Measurements from ENCODE around the gene DYDC2. TPM values are rescaled to one million over a fixed set of nuclear protein-coding genes. Genes with fewer than 3 reads are reported as not detected.

The DYDC2 gene
- total and polyA plus RNA-seq, 2 of the 4 experiments (the other 2 are of a cell fraction) = not detected

DNA sequence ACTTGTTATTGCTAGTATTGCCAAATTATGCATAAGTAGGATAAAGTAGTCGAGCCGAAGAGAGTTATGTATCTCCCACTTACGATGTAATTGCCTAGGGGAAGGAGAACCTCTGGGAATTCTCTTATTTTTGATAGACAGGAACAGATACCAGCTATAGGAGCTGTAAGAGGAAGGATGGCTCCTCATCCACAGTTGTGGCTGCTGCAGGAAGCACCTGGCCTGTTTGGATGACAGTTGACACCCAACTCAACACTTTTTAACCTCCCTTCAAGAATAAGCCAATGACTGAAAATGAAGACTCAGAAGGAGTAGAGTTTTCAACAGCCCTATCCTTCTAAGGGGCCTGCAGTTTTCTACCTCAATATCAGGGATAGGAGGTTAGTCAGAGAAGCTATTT lies 6.3 kb upstream of the DYDC2 start:
- ChIA-PET CTCF (no interaction called here), POLR2A (ENCODE audit: unreplicated experiment) (no interaction called here)
- H3K27me3 ChIP-seq (ENCODE audit: control insufficient read depth, insufficient read depth, low read length) = 0 out of 2 replicates have a peak, but pooled peaks cover 2% of the 10 kb centered on the region
- no peak overlapping the region for H4K5ac ChIP-seq (ENCODE audit: low read depth, low read length)
- H3K9ac ChIP-seq (ENCODE audit: low read depth, low read length) = no peak overlapping the region
- no peak overlapping the region for H2AFZ ChIP-seq (replicated peaks; ENCODE audit: low read length, poor library complexity)
- intact Hi-C loops (cut with micrococcal nuclease) (no loop called here), in situ Hi-C loops (cut with MboI; ENCODE audit: low sequenced_read_pairs) (no loop called here), dilution Hi-C loops (cut with HindIII; ENCODE audit: low sequenced_read_pairs, unreplicated experiment) (no loop called here)
- no peaks in the 10 kb centered on the region for H3K79me1 ChIP-seq (ENCODE audit: low read depth in 1 of 2, low read length in 2 of 2)
- H3K27ac ChIP-seq (ENCODE audit: insufficient read depth, low read length) = no peak overlapping the region
- H3K9me1 ChIP-seq (ENCODE audit: insufficient read depth, low read length) = no peaks in the 10 kb centered on the region
- H3K23ac ChIP-seq (ENCODE audit: low read depth, low read length) = no peak overlapping the region
- H3K9me3 ChIP-seq (ENCODE audit: control insufficient read depth, insufficient read depth, low read length) = no peaks in the 10 kb centered on the region
- TF ChIP-seq BHLHE40 (IDR thresholded peaks at IDR 0.05; ENCODE audit: low read depth, low read length) (no peak), RCOR1 (IDR thresholded peaks at IDR 0.05; ENCODE audit: insufficient replicate concordance, low read length) (no peak), FOS (IDR thresholded peaks at IDR 0.05; ENCODE audit: low read depth, low read length) (no peak), SMC3 (IDR thresholded peaks at IDR 0.05; ENCODE audit: low read depth, low read length) (no peak), RFX5 (IDR thresholded peaks at IDR 0.05; ENCODE audit: low read depth, low read length) (no peak)
- H3K4me1 ChIP-seq (ENCODE audit: control insufficient read depth, insufficient read depth, low read length) = no peaks in the 10 kb centered on the region
- WGBS, 2 experiments (ENCODE audit: extremely low coverage in 2 of 2, insufficient read length in 1 of 2) = no CpG with 5 or more reads among the region's 3 CpGs
- H3K56ac ChIP-seq (ENCODE audit: extremely low read depth, insufficient read depth, low read length) = no peak overlapping the region
- no peak overlapping the region for H4K8ac ChIP-seq (ENCODE audit: low read depth in 2 of 2, low read length in 2 of 2)
- H3K4ac ChIP-seq (ENCODE audit: low read depth, low read length) = no peak overlapping the region
- no TSS peak for BruUV-seq (replicated peaks)
- no peak overlapping the region for H2BK120ac ChIP-seq (ENCODE audit: low read depth, low read length)
- no peak for DNase-seq
- no peak overlapping the region for H4K91ac ChIP-seq (ENCODE audit: insufficient read depth, low read depth, low read length)
- no peak overlapping the region for H3K4me3 ChIP-seq (ENCODE audit: insufficient read depth, low read depth, low read length)
- H4K20me1 ChIP-seq (ENCODE audit: insufficient read depth, low read length) = no peaks in the 10 kb centered on the region
- no peak overlapping the region for H3K18ac ChIP-seq (ENCODE audit: low read depth, low read length)
- no peak overlapping the region for H2BK15ac ChIP-seq (ENCODE audit: low read depth, low read length)
- no peak overlapping the region for H3K4me2 ChIP-seq (ENCODE audit: low read depth, low read length)
- H3K36me3 ChIP-seq (ENCODE audit: control insufficient read depth, insufficient read depth, low read length) = no peaks in the 10 kb centered on the region
- H2AK5ac ChIP-seq (ENCODE audit: low read depth, low read length) = no peak overlapping the region
- no peak overlapping the region for H2BK5ac ChIP-seq (ENCODE audit: low read depth, low read length, poor library complexity, severe bottlenecking)
- no peak overlapping the region for H2BK20ac ChIP-seq (ENCODE audit: low read depth, low read length)
- ATAC-seq (ENCODE audit: low read depth) = no peak
- no peak overlapping the region for H3K14ac ChIP-seq (replicated peaks; ENCODE audit: low read depth, low read length)
- no peak overlapping the region for H2AK9ac ChIP-seq (replicated peaks; ENCODE audit: low read depth, low read length, poor library complexity)
